ENCODE results near the gene EEF1AKMT4. TPM values are rescaled to one million over a fixed set of nuclear protein-coding genes. Genes with fewer than 3 reads are reported as not detected.
A peak's percentile ranks its signal among the peaks of the same experiment; 100 is the strongest.

Gene EEF1AKMT4
- polyA plus RNA-seq, 1 experiment: 7.3 TPM

GRCh38 chr3:184289426-184289938 is 40.0 kb downstream of the EEF1AKMT4 start:
- H3K4me3 ChIP-seq (ENCODE audit: low read depth, low read length): no peak overlapping the region
- peaks cover 5% of the 10 kb centered on the region; the same call in 1 of the 2 replicates for H3K27me3 ChIP-seq (ENCODE audit: control insufficient read depth, insufficient read depth, low read length)
- DNase-seq (ENCODE audit: low read depth): no peak
- TF ChIP-seq CTCF (IDR thresholded peaks at IDR 0.05; ENCODE audit: insufficient read depth, low read depth, low read length): peak; percentile 79
- H3K36me3 ChIP-seq (ENCODE audit: control insufficient read depth, insufficient read depth, low read length): no peaks in the 10 kb centered on the region
- ChIA-PET CTCF (interaction anchor here (0.7 to 2.6 kb wide), 15 partner anchors 14 to 467 kb away, joined by 3 to 13 read pairs (median 3); partner anchors contain the start of genes ABCC5, CLCN2, EEF1AKMT4 and POLR2H), POLR2A (no interaction called here)

GRCh38 chr3:184290331-184290730 is 40.9 kb downstream of the EEF1AKMT4 start:
- CTCF ChIA-PET: interaction anchor here (0.6 to 1.3 kb wide), 3 partner anchors 72 to 250 kb away, joined by 3 to 4 read pairs (median 3); no protein-coding TSS in a partner anchor
- POLR2A ChIA-PET: no interaction called here

GRCh38 chr3:184291044-184291737 is 41.7 kb downstream of the EEF1AKMT4 start:
- TF ChIP-seq CTCF (IDR thresholded peaks at IDR 0.05; ENCODE audit: insufficient read depth, low read depth, low read length): no peak
- H3K27me3 ChIP-seq (ENCODE audit: control insufficient read depth, insufficient read depth, low read length): peaks cover 3% of the 10 kb centered on the region; the same call in 1 of the 2 replicates
- POLR2A ChIA-PET: no interaction called here
- no peak for DNase-seq (ENCODE audit: low read depth)
- no peaks in the 10 kb centered on the region for H3K36me3 ChIP-seq (ENCODE audit: control insufficient read depth, insufficient read depth, low read length)
- CTCF ChIA-PET: interaction anchor here (0.6 to 3.3 kb wide), 4 partner anchors 64 to 251 kb away, joined by 3 to 13 read pairs (median 4); no protein-coding TSS in a partner anchor
- H3K4me3 ChIP-seq (ENCODE audit: low read depth, low read length): no peak overlapping the region

More at GRCh38 chr3:184290331-184290730, 40.9 kb downstream of the EEF1AKMT4 start:
- DNase-seq (ENCODE audit: low read depth): no peak
- Histone ChIP-seq H3K36me3 (ENCODE audit: control insufficient read depth, insufficient read depth, low read length) (no peaks in the 10 kb centered on the region), H3K27me3 (ENCODE audit: control insufficient read depth, insufficient read depth, low read length) (peaks cover 4% of the 10 kb centered on the region; the same call in 1 of the 2 replicates), H3K4me3 (ENCODE audit: low read depth, low read length) (no peak overlapping the region)
- TF ChIP-seq CTCF (IDR thresholded peaks at IDR 0.05; ENCODE audit: insufficient read depth, low read depth, low read length): no peak

DNA sequence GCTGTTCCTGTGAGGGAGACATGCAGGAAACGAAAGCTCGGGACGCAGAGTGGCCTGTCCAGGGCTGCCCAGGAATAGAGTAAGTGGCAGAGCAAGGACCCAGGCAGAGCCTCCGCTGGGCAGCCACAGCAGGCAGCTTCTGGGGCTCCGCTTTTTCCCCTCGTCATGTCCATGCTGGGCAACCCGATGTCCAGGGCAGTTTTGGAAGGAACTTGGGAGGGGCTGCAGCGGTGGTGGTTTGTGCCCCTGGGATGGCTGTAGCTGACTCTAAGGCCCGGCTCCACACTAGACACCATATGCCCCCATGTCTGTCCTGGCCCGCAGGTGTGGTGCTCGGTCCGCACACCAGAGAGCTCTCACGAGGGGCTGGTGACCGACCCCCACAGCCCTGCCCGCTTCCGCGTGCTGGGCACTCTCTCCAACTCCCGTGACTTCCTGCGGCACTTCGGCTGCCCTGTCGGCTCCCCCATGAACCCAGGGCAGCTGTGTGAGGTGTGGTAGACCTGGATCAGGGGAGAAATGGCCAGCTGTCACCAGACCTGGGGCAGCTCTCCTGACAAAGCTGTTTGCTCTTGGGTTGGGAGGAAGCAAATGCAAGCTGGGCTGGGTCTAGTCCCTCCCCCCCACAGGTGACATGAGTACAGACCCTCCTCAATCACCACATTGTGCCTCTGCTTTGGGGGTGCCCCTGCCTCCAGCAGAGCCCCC is 42.4 kb downstream of the EEF1AKMT4 start:
- Histone ChIP-seq H3K4me3 (ENCODE audit: low read depth, low read length) (no peak overlapping the region), H3K36me3 (ENCODE audit: control insufficient read depth, insufficient read depth, low read length) (no peaks in the 10 kb centered on the region), H3K27me3 (ENCODE audit: control insufficient read depth, insufficient read depth, low read length) (peaks cover 3% of the 10 kb centered on the region; the same call in 1 of the 2 replicates)
- no peak for TF ChIP-seq CTCF (IDR thresholded peaks at IDR 0.05; ENCODE audit: insufficient read depth, low read depth, low read length)
- CTCF ChIA-PET: interaction anchor here (3.3 kb wide), 1 partner anchor 64 kb away, joined by 13 read pairs; no protein-coding TSS in a partner anchor
- no peak for DNase-seq (ENCODE audit: low read depth)
- POLR2A ChIA-PET: no interaction called here

DNA sequence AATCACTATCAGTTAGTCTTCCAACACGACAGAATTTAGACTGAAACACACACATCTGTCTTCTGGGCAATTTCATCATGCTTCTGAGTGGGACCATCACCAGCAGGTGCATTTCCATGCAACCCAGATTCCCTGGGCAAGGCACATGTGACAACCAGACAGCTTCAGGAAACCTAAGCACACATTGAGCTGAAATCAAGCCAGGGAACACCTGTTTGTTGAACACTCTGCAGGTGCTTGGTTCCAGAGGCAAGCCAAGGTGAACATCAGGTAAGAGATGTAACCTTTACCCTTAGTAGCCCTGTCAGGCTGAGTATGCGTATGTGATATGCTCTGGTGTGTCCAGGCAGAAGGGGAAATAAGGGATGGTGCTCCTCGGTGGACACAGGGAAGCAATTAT is 46.3 kb downstream of the EEF1AKMT4 start:
- no peak for TF ChIP-seq CTCF (IDR thresholded peaks at IDR 0.05; ENCODE audit: insufficient read depth, low read depth, low read length)
- DNase-seq (ENCODE audit: low read depth): no peak
- no peak overlapping the region for H3K4me3 ChIP-seq (ENCODE audit: low read depth, low read length)
- no peaks in the 10 kb centered on the region for H3K36me3 ChIP-seq (ENCODE audit: control insufficient read depth, insufficient read depth, low read length)
- peaks cover 3% of the 10 kb centered on the region; the same call in 1 of the 2 replicates for H3K27me3 ChIP-seq (ENCODE audit: control insufficient read depth, insufficient read depth, low read length)
- CTCF ChIA-PET: interaction anchor here (0.6 to 1.5 kb wide), 2 partner anchors 10 to 76 kb away, joined by 3 read pairs; no protein-coding TSS in a partner anchor
- POLR2A ChIA-PET: no interaction called here
